BE2C (cell line): ENCODE results near the gene HNRNPH3.

Experiments used
- DNase-seq: peaks from one replicate; pipeline ENCODE4 v3.0.0-alpha.2; 2020
- H3K27me3 ChIP-seq: fragments of 250-450 bp; sonication (Bioruptor Pico); 2 replicates; pipeline ENCODE4 v1.5.1; 2020; ENCODE audit warnings: mild to moderate bottlenecking
- H3K36me3 ChIP-seq: fragments of 250-450 bp; sonication (Bioruptor Pico); 2 replicates; pipeline ENCODE4 v1.5.1; 2020; ENCODE audit warnings: mild to moderate bottlenecking
- H3K4me1 ChIP-seq: fragments of 250-450 bp; sonication (Bioruptor Pico); 2 replicates; pipeline ENCODE4 v1.5.1; 2020
- H3K4me3 ChIP-seq: 2 replicates; pipeline ENCODE4 v1.5.1; 2011; ENCODE audit warnings: low read depth, low read length
- H3K9me3 ChIP-seq: fragments of 250-450 bp; sonication (Bioruptor Pico); 2 replicates; pipeline ENCODE4 v1.5.1; 2020
- CTCF ChIP-seq: IDR thresholded peaks from 2 replicates; pipeline ENCODE4 v1.5.1; 2012; ENCODE audit warnings: mild to moderate bottlenecking, low read depth, low read length

The HNRNPH3 gene

GRCh38 chr10:68301301-68301700 lies 30.6 kb upstream of the HNRNPH3 start:
- no peak for DNase-seq
- Histone ChIP-seq H3K4me3 (no peak overlapping the region), H3K4me1 (0 out of 2 replicates have a peak, but pooled peaks cover 3% of the 10 kb centered on the region), H3K36me3 (no peaks in the 10 kb centered on the region), H3K9me3 (no peaks in the 10 kb centered on the region), H3K27me3 (no peaks in the 10 kb centered on the region)
- TF ChIP-seq CTCF, result no peak

GRCh38 chr10:68301790-68302502 lies 29.9 kb upstream of the HNRNPH3 start:
- TF ChIP-seq CTCF, result peak; percentile 68
- DNase-seq, result no peak

GRCh38 chr10:68302503-68302823 lies 29.4 kb upstream of the HNRNPH3 start:
- DNase-seq, result no peak
- TF ChIP-seq CTCF, result no peak
- Histone ChIP-seq H3K36me3 (no peaks in the 10 kb centered on the region), H3K4me3 (no peak overlapping the region), H3K9me3 (no peaks in the 10 kb centered on the region), H3K27me3 (no peaks in the 10 kb centered on the region), H3K4me1 (no peaks in the 10 kb centered on the region)

More at GRCh38 chr10:68301790-68302502, 29.9 kb upstream of the HNRNPH3 start:
- Histone ChIP-seq H3K4me1 (no peaks in the 10 kb centered on the region), H3K4me3 (no peak overlapping the region), H3K27me3 (no peaks in the 10 kb centered on the region), H3K36me3 (no peaks in the 10 kb centered on the region), H3K9me3 (no peaks in the 10 kb centered on the region)

GRCh38 chr10:68302871-68303270 lies 29.0 kb upstream of the HNRNPH3 start:
- Histone ChIP-seq H3K4me3 (no peak overlapping the region), H3K36me3 (no peaks in the 10 kb centered on the region), H3K27me3 (no peaks in the 10 kb centered on the region), H3K4me1 (no peaks in the 10 kb centered on the region), H3K9me3 (no peaks in the 10 kb centered on the region)
- DNase-seq, result no peak
- TF ChIP-seq CTCF, result no peak

- H3K36me3 ChIP-seq, result no peaks in the 10 kb centered on the region
- DNase-seq, result no peak
- no peak for TF ChIP-seq CTCF
- no peaks in the 10 kb centered on the region for H3K4me1 ChIP-seq
- H3K27me3 ChIP-seq, result no peaks in the 10 kb centered on the region
- H3K4me3 ChIP-seq, result no peak overlapping the region
- no peaks in the 10 kb centered on the region for H3K9me3 ChIP-seq
Observed at GRCh38 chr10:68303849-68304412, 27.9 kb upstream of the HNRNPH3 start.

GRCh38 chr10:68305854-68306253 lies 26.0 kb upstream of the HNRNPH3 start:
- DNase-seq, result no peak
- no peaks in the 10 kb centered on the region for H3K4me1 ChIP-seq
- H3K9me3 ChIP-seq, result no peaks in the 10 kb centered on the region
- H3K36me3 ChIP-seq, result no peaks in the 10 kb centered on the region
- TF ChIP-seq CTCF, result no peak
- H3K27me3 ChIP-seq, result no peaks in the 10 kb centered on the region
- H3K4me3 ChIP-seq, result no peak overlapping the region
